ENCODE data around the gene GRIK5.

Gene GRIK5

GRCh38 chr19:42110658-42111057 is 40.7 kb upstream of the GRIK5 start:
- H3K27ac ChIP-seq (ENCODE audit: extremely low read depth, low read depth, low read length), result no peak overlapping the region
- no peak overlapping the region for H3K4me3 ChIP-seq (ENCODE audit: low read depth, low read length)
- ChIA-PET POLR2A (no interaction called here), CTCF (interaction anchor here (0.5 to 4.7 kb wide), 18 partner anchors 8 to 331 kb away, joined by 3 to 101 read pairs (median 4); partner anchors contain the start of genes CXCL17 and GSK3A)
- H3K9me3 ChIP-seq (ENCODE audit: control insufficient read depth, insufficient read depth, low read depth, low read length), result no peaks in the 10 kb centered on the region
- H3K4me1 ChIP-seq (ENCODE audit: control insufficient read depth, insufficient read depth, low read length), result peaks cover 9% of the 10 kb centered on the region; the same call in 1 of the 2 replicates
- H3K36me3 ChIP-seq (ENCODE audit: control insufficient read depth in 2 of 2, insufficient read depth in 1 of 2, low read length in 2 of 2), result no peaks in the 10 kb centered on the region
- no peak for TF ChIP-seq ZNF146 (tag by site-specific recombination; IDR thresholded peaks at IDR 0.05)
- TF ChIP-seq ZFP3 (tag by site-specific recombination; IDR thresholded peaks at IDR 0.05; ENCODE audit: low read depth), result no peak
- no peak for TF ChIP-seq ZNF555 (tag by site-specific recombination; conservative IDR thresholded peaks at IDR 0.05)
- no peak for TF ChIP-seq OSR2 (tag by site-specific recombination; IDR thresholded peaks at IDR 0.05)
- TF ChIP-seq ZNF112 (tag by site-specific recombination; IDR thresholded peaks at IDR 0.05), result no peak
- TF ChIP-seq ZNF121 (tag by site-specific recombination; IDR thresholded peaks at IDR 0.05), result no peak
- TF ChIP-seq, protein P1, sequence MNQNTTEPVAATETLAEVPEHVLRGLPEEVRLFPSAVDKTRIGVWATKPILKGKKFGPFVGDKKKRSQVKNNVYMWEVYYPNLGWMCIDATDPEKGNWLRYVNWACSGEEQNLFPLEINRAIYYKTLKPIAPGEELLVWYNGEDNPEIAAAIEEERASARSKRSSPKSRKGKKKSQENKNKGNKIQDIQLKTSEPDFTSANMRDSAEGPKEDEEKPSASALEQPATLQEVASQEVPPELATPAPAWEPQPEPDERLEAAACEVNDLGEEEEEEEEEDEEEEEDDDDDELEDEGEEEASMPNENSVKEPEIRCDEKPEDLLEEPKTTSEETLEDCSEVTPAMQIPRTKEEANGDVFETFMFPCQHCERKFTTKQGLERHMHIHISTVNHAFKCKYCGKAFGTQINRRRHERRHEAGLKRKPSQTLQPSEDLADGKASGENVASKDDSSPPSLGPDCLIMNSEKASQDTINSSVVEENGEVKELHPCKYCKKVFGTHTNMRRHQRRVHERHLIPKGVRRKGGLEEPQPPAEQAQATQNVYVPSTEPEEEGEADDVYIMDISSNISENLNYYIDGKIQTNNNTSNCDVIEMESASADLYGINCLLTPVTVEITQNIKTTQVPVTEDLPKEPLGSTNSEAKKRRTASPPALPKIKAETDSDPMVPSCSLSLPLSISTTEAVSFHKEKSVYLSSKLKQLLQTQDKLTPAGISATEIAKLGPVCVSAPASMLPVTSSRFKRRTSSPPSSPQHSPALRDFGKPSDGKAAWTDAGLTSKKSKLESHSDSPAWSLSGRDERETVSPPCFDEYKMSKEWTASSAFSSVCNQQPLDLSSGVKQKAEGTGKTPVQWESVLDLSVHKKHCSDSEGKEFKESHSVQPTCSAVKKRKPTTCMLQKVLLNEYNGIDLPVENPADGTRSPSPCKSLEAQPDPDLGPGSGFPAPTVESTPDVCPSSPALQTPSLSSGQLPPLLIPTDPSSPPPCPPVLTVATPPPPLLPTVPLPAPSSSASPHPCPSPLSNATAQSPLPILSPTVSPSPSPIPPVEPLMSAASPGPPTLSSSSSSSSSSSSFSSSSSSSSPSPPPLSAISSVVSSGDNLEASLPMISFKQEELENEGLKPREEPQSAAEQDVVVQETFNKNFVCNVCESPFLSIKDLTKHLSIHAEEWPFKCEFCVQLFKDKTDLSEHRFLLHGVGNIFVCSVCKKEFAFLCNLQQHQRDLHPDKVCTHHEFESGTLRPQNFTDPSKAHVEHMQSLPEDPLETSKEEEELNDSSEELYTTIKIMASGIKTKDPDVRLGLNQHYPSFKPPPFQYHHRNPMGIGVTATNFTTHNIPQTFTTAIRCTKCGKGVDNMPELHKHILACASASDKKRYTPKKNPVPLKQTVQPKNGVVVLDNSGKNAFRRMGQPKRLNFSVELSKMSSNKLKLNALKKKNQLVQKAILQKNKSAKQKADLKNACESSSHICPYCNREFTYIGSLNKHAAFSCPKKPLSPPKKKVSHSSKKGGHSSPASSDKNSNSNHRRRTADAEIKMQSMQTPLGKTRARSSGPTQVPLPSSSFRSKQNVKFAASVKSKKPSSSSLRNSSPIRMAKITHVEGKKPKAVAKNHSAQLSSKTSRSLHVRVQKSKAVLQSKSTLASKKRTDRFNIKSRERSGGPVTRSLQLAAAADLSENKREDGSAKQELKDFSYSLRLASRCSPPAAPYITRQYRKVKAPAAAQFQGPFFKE (tag by site-specific recombination; IDR thresholded peaks at IDR 0.05; ENCODE audit: borderline replicate concordance), result no peak
- TF ChIP-seq, protein P2, sequence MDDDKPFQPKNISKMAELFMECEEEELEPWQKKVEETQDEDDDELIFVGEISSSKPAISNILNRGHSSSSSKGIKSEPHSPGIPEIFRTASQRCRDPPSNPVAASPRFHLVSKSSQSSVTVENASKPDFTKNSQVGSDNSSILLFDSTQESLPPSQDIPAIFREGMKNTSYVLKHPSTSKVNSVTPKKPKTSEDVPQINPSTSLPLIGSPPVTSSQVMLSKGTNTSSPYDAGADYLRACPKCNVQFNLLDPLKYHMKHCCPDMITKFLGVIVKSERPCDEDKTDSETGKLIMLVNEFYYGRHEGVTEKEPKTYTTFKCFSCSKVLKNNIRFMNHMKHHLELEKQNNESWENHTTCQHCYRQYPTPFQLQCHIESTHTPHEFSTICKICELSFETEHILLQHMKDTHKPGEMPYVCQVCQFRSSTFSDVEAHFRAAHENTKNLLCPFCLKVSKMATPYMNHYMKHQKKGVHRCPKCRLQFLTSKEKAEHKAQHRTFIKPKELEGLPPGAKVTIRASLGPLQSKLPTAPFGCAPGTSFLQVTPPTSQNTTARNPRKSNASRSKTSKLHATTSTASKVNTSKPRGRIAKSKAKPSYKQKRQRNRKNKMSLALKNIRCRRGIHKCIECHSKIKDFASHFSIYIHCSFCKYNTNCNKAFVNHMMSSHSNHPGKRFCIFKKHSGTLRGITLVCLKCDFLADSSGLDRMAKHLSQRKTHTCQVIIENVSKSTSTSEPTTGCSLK (tag by site-specific recombination; IDR thresholded peaks at IDR 0.05), result no peak
- TF ChIP-seq PRDM4 (tag by site-specific recombination; IDR thresholded peaks at IDR 0.05), result no peak
- TF ChIP-seq ZNF707 (tag by site-specific recombination; IDR thresholded peaks at IDR 0.05), result no peak
- no peak for TF ChIP-seq ZNF311 (tag by site-specific recombination; IDR thresholded peaks at IDR 0.05; ENCODE audit: borderline replicate concordance)
- TF ChIP-seq, protein P3, sequence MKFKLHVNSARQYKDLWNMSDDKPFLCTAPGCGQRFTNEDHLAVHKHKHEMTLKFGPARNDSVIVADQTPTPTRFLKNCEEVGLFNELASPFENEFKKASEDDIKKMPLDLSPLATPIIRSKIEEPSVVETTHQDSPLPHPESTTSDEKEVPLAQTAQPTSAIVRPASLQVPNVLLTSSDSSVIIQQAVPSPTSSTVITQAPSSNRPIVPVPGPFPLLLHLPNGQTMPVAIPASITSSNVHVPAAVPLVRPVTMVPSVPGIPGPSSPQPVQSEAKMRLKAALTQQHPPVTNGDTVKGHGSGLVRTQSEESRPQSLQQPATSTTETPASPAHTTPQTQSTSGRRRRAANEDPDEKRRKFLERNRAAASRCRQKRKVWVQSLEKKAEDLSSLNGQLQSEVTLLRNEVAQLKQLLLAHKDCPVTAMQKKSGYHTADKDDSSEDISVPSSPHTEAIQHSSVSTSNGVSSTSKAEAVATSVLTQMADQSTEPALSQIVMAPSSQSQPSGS (tag by site-specific recombination; IDR thresholded peaks at IDR 0.05; ENCODE audit: low read depth), result no peak
- no peak for TF ChIP-seq ZNF561 (tag by site-specific recombination; IDR thresholded peaks at IDR 0.05; ENCODE audit: borderline replicate concordance)
- TF ChIP-seq BCL6B (tag by site-specific recombination; IDR thresholded peaks at IDR 0.05), result no peak
- no peak for TF ChIP-seq ZNF518A (tag by site-specific recombination; conservative IDR thresholded peaks at IDR 0.05; ENCODE audit: low read depth)
- no peak for TF ChIP-seq ZNF248 (tag by site-specific recombination; IDR thresholded peaks at IDR 0.05)
- no peak for TF ChIP-seq HOXD13 (CRISPR knock-in tag; IDR thresholded peaks at IDR 0.05; ENCODE audit: borderline replicate concordance)
